OCI-LY1 (cell line): ENCODE measurements around the gene GMDS.

Experiments used
- H2AFZ ChIP-seq: fragments of 200-600 bp; sonication (generic), shearing (Covaris generic); 2 replicates; pipeline ENCODE4 v1.6.0; 2014; ENCODE audit warnings: antibody characterized with exemption, mild to moderate bottlenecking, low read length
- H3F3A ChIP-seq: fragments of 200-600 bp; sonication (generic), shearing (Covaris generic); 2 replicates; pipeline ENCODE4 v1.6.0; 2014; ENCODE audit warnings: mild to moderate bottlenecking, antibody characterized with exemption, low read length, moderate library complexity; ENCODE audit not compliant: insufficient read depth
- H3K27ac ChIP-seq: fragments of 200-600 bp; sonication (generic); 2 replicates; pipeline ENCODE4 v1.5.1; 2014; ENCODE audit warnings: low read length, mixed run types, mild to moderate bottlenecking, low read depth; ENCODE audit not compliant: poor library complexity, severe bottlenecking
- H3K27me3 ChIP-seq: fragments of 200-600 bp; sonication (generic); 2 replicates; pipeline ENCODE4 v1.6.0; 2014; ENCODE audit warnings: antibody characterized with exemption, mild to moderate bottlenecking, low read length, moderate library complexity; ENCODE audit not compliant: insufficient read depth
- H3K36me3 ChIP-seq: fragments of 200-600 bp; sonication (generic); 2 replicates; pipeline ENCODE4 v1.6.1; 2014; ENCODE audit warnings: mild to moderate bottlenecking, antibody characterized with exemption, low read length, moderate library complexity, mixed read lengths; ENCODE audit not compliant: insufficient read depth
- H3K4me1 ChIP-seq: fragments of 200-600 bp; sonication (generic); 2 replicates; pipeline ENCODE4 v1.5.1; 2014; ENCODE audit warnings: mild to moderate bottlenecking, low read length, moderate library complexity; ENCODE audit not compliant: insufficient read depth, severe bottlenecking
- H3K4me2 ChIP-seq: fragments of 200-600 bp; sonication (generic), shearing (Covaris generic); 2 replicates; pipeline ENCODE4 v1.6.1; 2014; ENCODE audit warnings: low read length
- H3K4me3 ChIP-seq: fragments of 200-600 bp; sonication (generic); 2 replicates; pipeline ENCODE4 v1.5.1; 2014; ENCODE audit warnings: low read length, low read depth, mild to moderate bottlenecking, mixed read lengths; ENCODE audit not compliant: poor library complexity, severe bottlenecking
- H3K79me2 ChIP-seq: fragments of 200-600 bp; shearing (Covaris generic); 2 replicates; pipeline ENCODE4 v1.6.1; 2016; ENCODE audit warnings: mixed run types, low read length, mixed read lengths; ENCODE audit not compliant: insufficient read depth
- H3K9ac ChIP-seq: fragments of 200-600 bp; sonication (generic), shearing (Covaris generic); 2 replicates; pipeline ENCODE4 v1.6.1; 2014; ENCODE audit warnings: mild to moderate bottlenecking, low read length, mixed read lengths
- H3K9me2 ChIP-seq: fragments of 200-600 bp; sonication (generic), shearing (Covaris generic); 2 replicates; pipeline ENCODE4 v1.6.1; 2014; ENCODE audit warnings: low read depth, mild to moderate bottlenecking, low read length, mixed read lengths
- H3K9me3 ChIP-seq: fragments of 200-600 bp; shearing (Covaris generic); 2 replicates; pipeline ENCODE4 v1.6.1; 2014; ENCODE audit warnings: low read length, mixed read lengths
- H4K20me1 ChIP-seq: fragments of 200-600 bp; sonication (generic), shearing (Covaris generic); 2 replicates; pipeline ENCODE4 v1.6.0; 2016; ENCODE audit warnings: mild to moderate bottlenecking, low read length; ENCODE audit not compliant: insufficient read depth
- EZH2 ChIP-seq: fragments of 200-600 bp; sonication (generic), shearing (Covaris generic); IDR thresholded peaks from 2 replicates; pipeline ENCODE4 v1.8.0; 2017; ENCODE audit warnings: borderline replicate concordance, mixed run types, mild to moderate bottlenecking, antibody characterized with exemption, low read length, moderate library complexity, mixed read lengths
- TF ChIP-seq, protein P1 (sequence below): fragments of 200-600 bp; sonication (generic), shearing (Covaris generic); IDR thresholded peaks from 2 replicates; pipeline ENCODE4 v1.5.1; 2017; ENCODE audit warnings: mild to moderate bottlenecking, antibody characterized with exemption, low read length, moderate library complexity, mixed read lengths

Gene GMDS

DNA sequence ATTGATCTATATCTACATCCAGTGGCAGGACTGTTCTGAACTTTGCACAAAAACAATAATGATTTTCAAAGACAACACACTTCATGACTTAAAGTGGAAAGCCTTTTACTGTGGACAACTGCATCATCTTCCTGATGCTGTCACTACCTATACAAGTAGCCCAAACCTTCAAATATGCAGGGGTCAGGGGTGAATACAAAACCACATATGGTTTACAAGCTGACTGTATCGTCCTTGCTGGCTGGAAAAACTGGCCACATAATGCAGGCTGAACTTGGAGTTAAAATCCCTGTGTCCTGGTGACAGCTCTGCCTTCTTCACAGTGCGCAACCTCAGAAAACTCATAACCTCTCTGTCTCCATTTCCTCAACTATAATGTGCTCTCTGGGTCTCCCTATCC, 128.9 kb downstream of the GMDS start:
- Histone ChIP-seq H3K9ac (no peak overlapping the region), H3K27ac (no peak overlapping the region), H4K20me1 (no peaks in the 10 kb centered on the region), H3K4me3 (no peak overlapping the region), H3F3A (no peaks in the 10 kb centered on the region), H3K79me2 (no peaks in the 10 kb centered on the region), H3K9me2 (no peaks in the 10 kb centered on the region), H3K9me3 (no peaks in the 10 kb centered on the region), H3K4me2 (no peak overlapping the region), H3K36me3 (no peaks in the 10 kb centered on the region), H3K27me3 (no peaks in the 10 kb centered on the region), H3K4me1 (no peaks in the 10 kb centered on the region), H2AFZ (no peak overlapping the region)
- no peak for TF ChIP-seq EZH2
- TF ChIP-seq, protein P1, sequence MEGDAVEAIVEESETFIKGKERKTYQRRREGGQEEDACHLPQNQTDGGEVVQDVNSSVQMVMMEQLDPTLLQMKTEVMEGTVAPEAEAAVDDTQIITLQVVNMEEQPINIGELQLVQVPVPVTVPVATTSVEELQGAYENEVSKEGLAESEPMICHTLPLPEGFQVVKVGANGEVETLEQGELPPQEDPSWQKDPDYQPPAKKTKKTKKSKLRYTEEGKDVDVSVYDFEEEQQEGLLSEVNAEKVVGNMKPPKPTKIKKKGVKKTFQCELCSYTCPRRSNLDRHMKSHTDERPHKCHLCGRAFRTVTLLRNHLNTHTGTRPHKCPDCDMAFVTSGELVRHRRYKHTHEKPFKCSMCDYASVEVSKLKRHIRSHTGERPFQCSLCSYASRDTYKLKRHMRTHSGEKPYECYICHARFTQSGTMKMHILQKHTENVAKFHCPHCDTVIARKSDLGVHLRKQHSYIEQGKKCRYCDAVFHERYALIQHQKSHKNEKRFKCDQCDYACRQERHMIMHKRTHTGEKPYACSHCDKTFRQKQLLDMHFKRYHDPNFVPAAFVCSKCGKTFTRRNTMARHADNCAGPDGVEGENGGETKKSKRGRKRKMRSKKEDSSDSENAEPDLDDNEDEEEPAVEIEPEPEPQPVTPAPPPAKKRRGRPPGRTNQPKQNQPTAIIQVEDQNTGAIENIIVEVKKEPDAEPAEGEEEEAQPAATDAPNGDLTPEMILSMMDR = no peak

DNA sequence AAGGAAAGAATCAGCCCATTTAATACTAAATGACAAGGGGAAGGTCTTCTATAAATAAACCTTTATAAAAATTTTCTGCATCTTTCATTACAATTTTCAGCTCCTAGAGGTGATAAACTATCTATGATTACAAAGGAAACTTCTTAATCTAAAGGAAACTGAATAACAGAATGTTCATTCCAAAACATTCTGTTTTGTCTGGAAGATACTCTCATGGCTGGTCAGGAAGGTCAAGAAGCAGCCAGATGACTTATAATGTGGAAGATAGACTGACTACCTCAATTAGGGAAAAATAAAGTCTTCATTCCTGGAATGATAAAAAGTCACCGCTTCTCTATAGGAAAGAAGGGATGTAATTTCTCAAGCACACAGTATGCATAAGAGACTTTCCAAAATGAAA, 131.3 kb downstream of the GMDS start:
- Histone ChIP-seq H3K27ac (no peak overlapping the region), H3K9me3 (no peaks in the 10 kb centered on the region), H3K4me1 (peaks cover 2% of the 10 kb centered on the region), H3K27me3 (no peaks in the 10 kb centered on the region), H3K4me3 (no peak overlapping the region), H3K9ac (no peak overlapping the region), H4K20me1 (no peaks in the 10 kb centered on the region), H3K36me3 (no peaks in the 10 kb centered on the region), H3K4me2 (no peak overlapping the region), H3F3A (no peaks in the 10 kb centered on the region), H2AFZ (no peak overlapping the region), H3K79me2 (no peaks in the 10 kb centered on the region), H3K9me2 (no peaks in the 10 kb centered on the region)
- no peak for TF ChIP-seq EZH2
- TF ChIP-seq, protein P1 = no peak

DNA sequence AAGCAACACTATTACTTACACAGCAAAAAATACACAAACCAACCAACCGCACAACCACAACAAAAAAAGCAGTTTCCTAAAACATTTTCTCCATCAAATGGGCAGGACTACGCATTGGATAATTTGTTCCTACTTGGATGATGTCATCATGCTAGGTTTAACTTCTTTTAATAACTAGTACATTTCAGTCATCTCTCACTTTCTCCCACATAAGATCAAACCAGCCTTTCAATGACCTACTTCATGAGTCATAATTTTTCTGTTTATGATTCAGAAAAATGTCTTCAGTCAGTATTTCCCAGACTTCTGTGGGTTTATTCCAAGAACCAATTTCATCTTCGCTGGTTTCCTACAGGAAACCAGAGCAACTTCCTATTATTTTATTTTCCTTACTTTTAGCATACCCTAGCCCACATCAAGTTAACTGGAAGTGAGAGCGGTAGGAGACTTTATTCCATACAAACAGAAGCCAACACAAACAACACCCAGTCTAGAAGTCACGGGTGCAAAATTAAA, 134.2 kb downstream of the GMDS start:
- Histone ChIP-seq H3K36me3 (no peaks in the 10 kb centered on the region), H3F3A (no peaks in the 10 kb centered on the region), H3K4me1 (peaks cover 9% of the 10 kb centered on the region), H3K4me2 (no peak overlapping the region), H3K9ac (no peak overlapping the region), H3K27ac (no peak overlapping the region), H2AFZ (no peak overlapping the region), H3K9me3 (no peaks in the 10 kb centered on the region), H3K4me3 (no peak overlapping the region), H3K79me2 (no peaks in the 10 kb centered on the region), H3K9me2 (no peaks in the 10 kb centered on the region), H3K27me3 (no peaks in the 10 kb centered on the region), H4K20me1 (no peaks in the 10 kb centered on the region)
- TF ChIP-seq EZH2 = no peak
- TF ChIP-seq, protein P1 = no peak
